Spleen (tissue), 11 donors: ENCODE measurements around the gene NT5DC2. TPM values are rescaled to one million over a fixed set of nuclear protein-coding genes. Genes with fewer than 3 reads are reported as not detected.
A peak's percentile ranks its signal among the peaks of the same experiment; 100 is the strongest.

Experiments used
- DNase-seq: peaks from one replicate; pipeline ENCODE4 v3.0.0-alpha.2; 2020
- H3K27ac ChIP-seq, 8 donors: fragments of 200-600 bp; sonication (generic) in 7 of 8; 1 replicate in 4 of 8; 2 replicates in 4 of 8; pipeline versions ENCODE4 v1.5.0 to v1.8.0; 2016 to 2021; ENCODE audit warnings: inconsistent platforms in 4 of 8, mild to moderate bottlenecking in 4 of 8, moderate library complexity in 1 of 8
- H3K27me3 ChIP-seq, 7 donors: fragments of 200-600 bp; sonication (generic) in 6 of 7; replicated peaks in 1 of 7; 1 replicate in 4 of 7; 2 replicates in 3 of 7; pipeline versions ENCODE4 v1.5.0 to v1.8.0; 2016 to 2021; ENCODE audit warnings: inconsistent platforms in 3 of 7, mild to moderate bottlenecking in 1 of 7
- H3K36me3 ChIP-seq, 6 donors: fragments of 200-600 bp; sonication (generic) in 5 of 6; 1 replicate in 4 of 6; 2 replicates in 2 of 6; pipeline versions ENCODE4 v1.5.0 to v1.8.0; 2016 to 2021; ENCODE audit warnings: inconsistent platforms in 2 of 6
- H3K4me1 ChIP-seq, 6 donors: fragments of 200-600 bp; sonication (generic) in 5 of 6; 1 replicate in 3 of 6; 2 replicates in 3 of 6; pipeline versions ENCODE4 v1.5.0 to v1.8.0; 2016 to 2021; ENCODE audit warnings: inconsistent platforms in 3 of 6
- H3K4me3 ChIP-seq, 8 donors: fragments of 200-600 bp; sonication (generic) in 7 of 8; 1 replicate in 4 of 8; 2 replicates in 4 of 8; pipeline versions ENCODE4 v1.5.0 to v1.8.0; 2016 to 2021; ENCODE audit warnings: inconsistent platforms in 4 of 8, mild to moderate bottlenecking in 4 of 8, moderate library complexity in 2 of 8
- H3K9me3 ChIP-seq, 8 donors: fragments of 200-600 bp; sonication (generic) in 7 of 8; 1 replicate in 4 of 8; 2 replicates in 4 of 8; pipeline versions ENCODE4 v1.5.0 to v1.8.0; 2016 to 2021; ENCODE audit warnings: inconsistent platforms in 4 of 8
- CTCF ChIP-seq, 11 experiments: fragments of 200-600 bp in 7 of 11; fragments of 450-650 bp in 4 of 11; sonication (generic) in 4 of 11; IDR thresholded peaks in 8 of 11; conservative IDR thresholded peaks in 3 of 11; 1 replicate in 7 of 11; 2 replicates in 4 of 11; pipeline versions ENCODE4 v1.4.0 to v1.8.0; 2016 to 2021; ENCODE audit warnings: antibody characterized with exemption in 11 of 11, inconsistent platforms in 4 of 11, mild to moderate bottlenecking in 1 of 11
- POLR2A ChIP-seq, 3 donors: fragments of 450-650 bp; IDR thresholded peaks; one replicate each; pipeline ENCODE4 v1.5.1; 2017; ENCODE audit warnings: antibody characterized with exemption in 3 of 3, mild to moderate bottlenecking in 1 of 3
- POLR2AphosphoS5 ChIP-seq, 3 donors: sonication (generic); formaldehyde crosslinking; IDR thresholded peaks; one replicate each; pipeline ENCODE4 v1.5.1; 2017; ENCODE audit warnings: antibody characterized with exemption in 3 of 3
- WGBS, 5 donors: extraction: QIAGEN DNeasy Blood & Tissue Kit in 3 of 5; methylation state at CpG; one replicate each; pipeline versions ENCODE4 v1.1.5 to v1.1.7; 2013 to 2018; 5-methylcytosine and 5-hydroxymethylcytosine counted together
- intact Hi-C: fragments of 100-400 bp; cut with DNase I; formaldehyde crosslinking; loops from one replicate; pipeline ENCODE4 v1.15.0; 2023; ENCODE audit warnings: low total_unique reads
- polyA plus RNA-seq, 3 donors: library from polyadenylated mRNA; stranded (reverse); fragments of 200-250 nt; gene quantifications; one replicate each; pipeline ENCODE4 v1.2.1, GENCODE V29; 2013
- total RNA-seq, 7 donors: library from RNA; depleted of rRNA in 3 of 7; stranded (reverse); fragments of >200 nt in 3 of 7; fragmentation: NEBNext Ultra II Directional in 4 of 7; extraction: Animal tissue kit (Norgen Biotek cat#: 25700) in 4 of 7; gene quantifications; one replicate each; pipeline versions ENCODE4 v1.1.0 to v1.2.1, GENCODE V29; 2016 to 2021
- donor health status: healthy with polysubstance abuse.
- donor health status: DM: no; HTN: no; CAD: no; lungs with moderate emphysema.
- donor health status: DM: no; HTN: no; CAD: no.
- donor health status: Bipolar disorder and iron deficiency.
- donor health status: healthy.
- donor health status: DM: no; HTN: no; CAD: no.
- donor health status: DM: yes; HTN: yes; CAD: no.

Gene NT5DC2
- total and polyA plus RNA-seq, 10 donors = 7.8 to 26.0 (median 11.3) TPM

- WGBS, 5 donors = 90 to 95% (median 93%) methylated on average over 23 of the region's 23 CpGs
- H3K4me1 ChIP-seq = peaks cover 0 to 40% (median 12%) of the 10 kb centered on the region in 6 donors
Observed at GRCh38 chr3:52481819-52482521, 51.7 kb downstream of the NT5DC2 start.

GRCh38 chr3:52480768-52481715 is 52.6 kb downstream of the NT5DC2 start:
- Histone ChIP-seq H3K4me1 (peaks cover 0 to 44% (median 12%) of the 10 kb centered on the region in 6 donors), H3K4me3 (no peak overlapping the region), H3K36me3 (peaks cover 0 to 99% (median 81%) of the 10 kb centered on the region in 6 donors), H3K27ac (no peak overlapping the region), H3K9me3 (no peaks in the 10 kb centered on the region), H3K27me3 (no peaks in the 10 kb centered on the region)
- TF ChIP-seq POLR2AphosphoS5 (IDR thresholded peaks at IDR 0.05) (no peak), POLR2A (IDR thresholded peaks at IDR 0.05) (no peak), CTCF (IDR thresholded peaks at IDR 0.05 in 8 of 11, conservative IDR thresholded peaks at IDR 0.05 in 3 of 11) (no peak)
- no peak for DNase-seq
- 84 to 96% (median 92%) methylated on average over 26 to 27 of the region's 27 CpGs for WGBS, 5 donors
- intact Hi-C loops = no loop called here

More at GRCh38 chr3:52481819-52482521, 51.7 kb downstream of the NT5DC2 start:
- Histone ChIP-seq H3K4me3 (no peak overlapping the region), H3K27me3 (no peaks in the 10 kb centered on the region), H3K36me3 (peaks cover 0 to 99% (median 81%) of the 10 kb centered on the region in 6 donors), H3K9me3 (no peaks in the 10 kb centered on the region), H3K27ac (no peak overlapping the region)
- TF ChIP-seq POLR2A (IDR thresholded peaks at IDR 0.05) (no peak), CTCF (IDR thresholded peaks at IDR 0.05 in 8 of 11, conservative IDR thresholded peaks at IDR 0.05 in 3 of 11) (peak in 3 of 11 experiments; percentile 21 to 41 (median 32)), POLR2AphosphoS5 (IDR thresholded peaks at IDR 0.05) (peak in 2 of 3 donors; percentile 8 to 25)
- DNase-seq = no peak
- intact Hi-C loops = no loop called here

GRCh38 chr3:52479877-52480575 is 53.6 kb downstream of the NT5DC2 start:
- Histone ChIP-seq H3K27ac (no peak overlapping the region), H3K9me3 (no peaks in the 10 kb centered on the region), H3K4me1 (peaks cover 0 to 47% (median 9%) of the 10 kb centered on the region in 6 donors), H3K4me3 (no peak overlapping the region), H3K27me3 (no peaks in the 10 kb centered on the region), H3K36me3 (peaks cover 0 to 99% (median 86%) of the 10 kb centered on the region in 6 donors)
- intact Hi-C loops = no loop called here
- no peak for TF ChIP-seq CTCF (IDR thresholded peaks at IDR 0.05 in 8 of 11, conservative IDR thresholded peaks at IDR 0.05 in 3 of 11)
- TF ChIP-seq POLR2AphosphoS5 (IDR thresholded peaks at IDR 0.05) = peak in 1 of 3 donors; percentile 29
- 67 to 83% (median 76%) methylated on average over 13 to 16 of the region's 16 CpGs for whole genome bisulfite sequencing, 5 donors
- DNase-seq = no peak
